HUES64 (cell line): Measurements from ENCODE around the gene IFT122.
"Not testable (repeated sequence)": the region's sequence is repeated elsewhere in the genome, so short reads cannot be mapped to it uniquely, and the experiment has no call there.

Source experiments
- H3K27ac ChIP-seq: 2 replicates; pipeline ENCODE4 v1.7.0; 2013; ENCODE audit warnings: low read depth, low read length, inconsistent platforms
- H3K27me3 ChIP-seq: 2 replicates; pipeline ENCODE4 v1.6.1; 2013; ENCODE audit warnings: mild to moderate bottlenecking, low read length; ENCODE audit not compliant: insufficient read depth
- H3K36me3 ChIP-seq: 2 replicates; pipeline ENCODE4 v1.6.1; 2013; ENCODE audit warnings: mild to moderate bottlenecking, low read length; ENCODE audit not compliant: insufficient read depth
- H3K4me1 ChIP-seq: 2 replicates; pipeline ENCODE4 v1.6.1; 2013; ENCODE audit warnings: mild to moderate bottlenecking, low read length, moderate library complexity; ENCODE audit not compliant: insufficient read depth
- H3K4me3 ChIP-seq: 2 replicates; pipeline ENCODE4 v1.5.1; 2013; ENCODE audit warnings: mild to moderate bottlenecking, low read length, moderate library complexity
- H3K9ac ChIP-seq: 2 replicates; pipeline ENCODE4 v1.6.1; 2013; ENCODE audit warnings: mild to moderate bottlenecking, low read depth, low read length
- H3K9me3 ChIP-seq: 2 replicates; pipeline ENCODE4 v1.6.1; 2013; ENCODE audit warnings: low read depth, low read length; ENCODE audit not compliant: insufficient read depth
- WGBS: fragments of 150-250, 120-280 bp; methylation state at CpG from one replicate; pipeline ENCODE4 v1.1.7; 2013; ENCODE audit warnings: missing lambda C conversion rate; 5-methylcytosine and 5-hydroxymethylcytosine counted together

The IFT122 gene

DNA sequence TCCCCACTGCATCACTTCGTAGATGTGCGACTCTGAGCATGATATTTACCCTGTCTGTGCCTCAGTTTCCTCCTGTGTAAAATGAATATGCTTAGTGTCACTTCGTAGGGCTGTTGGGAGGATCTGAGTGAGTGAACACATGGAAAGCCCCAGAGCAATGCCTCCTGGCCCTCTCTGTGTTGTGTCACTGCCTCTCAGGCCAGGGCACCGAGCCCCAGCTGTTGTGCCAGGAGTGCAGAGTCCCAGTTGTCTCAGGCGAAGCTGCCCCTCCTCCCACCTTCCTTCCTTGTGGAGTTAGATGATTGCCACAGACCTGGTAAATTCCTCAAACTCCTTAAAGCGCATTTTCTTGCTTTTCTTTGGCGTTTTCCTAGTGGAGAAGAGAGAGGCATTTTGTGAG lies 37.8 kb upstream of the IFT122 start:
- Histone ChIP-seq H3K4me3 (no peak overlapping the region), H3K36me3 (peaks cover 3% of the 10 kb centered on the region; the same call in 1 of the 2 replicates), H3K27me3 (no peaks in the 10 kb centered on the region), H3K9me3 (no peaks in the 10 kb centered on the region), H3K9ac (no peak overlapping the region), H3K27ac (no peak overlapping the region), H3K4me1 (0 out of 2 replicates have a peak, but pooled peaks cover 4% of the 10 kb centered on the region)
- WGBS = 92% methylated on average over 6 of the region's 7 CpGs

DNA sequence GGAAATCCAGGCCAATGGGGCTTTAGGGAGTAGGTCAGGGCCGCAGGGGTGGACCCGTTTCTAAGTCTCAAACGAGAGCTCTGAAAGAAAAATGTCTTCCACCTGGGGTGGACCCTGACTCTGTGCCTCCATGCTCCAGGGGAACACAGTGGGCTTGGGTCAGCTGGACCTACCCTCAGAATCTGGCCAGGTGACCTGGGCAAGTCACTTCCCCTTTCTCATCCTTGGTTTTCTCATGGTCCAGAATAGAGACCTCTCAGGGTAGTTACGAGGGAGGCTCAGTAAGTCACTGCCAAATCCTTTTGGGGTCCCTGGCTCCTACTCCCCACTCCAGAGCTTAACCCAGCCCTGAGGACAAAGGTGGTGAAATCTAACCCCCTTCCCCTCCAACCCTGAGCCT lies 37.4 kb upstream of the IFT122 start:
- WGBS = 95% methylated on average over 4 of the region's 4 CpGs
- Histone ChIP-seq H3K9me3 (no peaks in the 10 kb centered on the region), H3K27ac (no peak overlapping the region), H3K4me3 (no peak overlapping the region), H3K9ac (no peak overlapping the region), H3K27me3 (no peaks in the 10 kb centered on the region), H3K36me3 (peaks cover 1% of the 10 kb centered on the region; the same call in 1 of the 2 replicates), H3K4me1 (0 out of 2 replicates have a peak, but pooled peaks cover 4% of the 10 kb centered on the region)

DNA sequence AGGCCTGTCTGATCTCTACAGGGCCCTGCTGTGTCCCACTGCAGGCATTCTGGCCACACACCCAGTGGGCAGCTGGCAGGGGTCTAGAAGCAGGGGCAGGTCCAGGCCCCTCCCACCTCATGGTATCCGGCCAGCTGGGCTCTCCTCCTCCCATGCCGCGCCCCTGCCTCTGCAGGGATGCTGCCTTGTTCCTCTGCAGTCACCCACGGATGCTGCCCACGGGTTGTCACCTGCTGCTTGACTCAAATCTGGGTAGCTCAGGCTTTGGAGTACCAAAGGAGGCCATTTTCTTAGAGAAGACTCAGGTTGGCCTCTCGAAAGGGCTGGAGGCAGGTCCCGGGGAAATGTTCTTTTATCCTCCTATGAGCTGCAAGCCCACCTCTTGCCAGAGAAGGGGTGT lies 36.6 kb upstream of the IFT122 start:
- WGBS = 89% methylated on average over 7 of the region's 7 CpGs
- Histone ChIP-seq H3K27me3 (no peaks in the 10 kb centered on the region), H3K4me1 (no peaks in the 10 kb centered on the region), H3K9me3 (no peaks in the 10 kb centered on the region), H3K4me3 (no peak overlapping the region), H3K36me3 (no peaks in the 10 kb centered on the region), H3K27ac (no peak overlapping the region), H3K9ac (no peak overlapping the region)

GRCh38 chr3:129404130-129404529 lies 35.9 kb upstream of the IFT122 start:
- Histone ChIP-seq H3K4me3 (no peak overlapping the region), H3K4me1 (no peaks in the 10 kb centered on the region), H3K27ac (no peak overlapping the region), H3K9me3 (no peaks in the 10 kb centered on the region), H3K9ac (no peak overlapping the region), H3K36me3 (no peaks in the 10 kb centered on the region), H3K27me3 (no peaks in the 10 kb centered on the region)
- WGBS = 93% methylated on average over 7 of the region's 8 CpGs

DNA sequence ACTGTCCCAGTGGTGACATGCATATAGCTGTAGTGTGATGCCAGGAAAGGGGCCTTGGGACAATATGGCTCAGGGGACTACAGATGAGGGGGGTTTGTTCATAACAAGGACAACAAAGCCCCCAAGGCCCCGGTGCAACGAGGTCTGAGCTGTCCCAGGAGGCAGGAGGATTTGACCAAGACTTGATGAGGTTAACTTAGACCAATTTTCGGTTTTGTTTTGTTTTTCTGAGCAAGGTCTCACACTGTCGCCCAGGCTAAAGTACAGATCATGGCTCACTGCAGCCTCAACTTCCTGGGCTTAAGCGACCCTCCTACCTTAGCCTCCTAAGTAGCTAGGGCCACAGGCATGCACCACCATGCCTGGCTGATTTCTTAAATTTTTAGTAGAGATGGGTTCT lies 35.4 kb upstream of the IFT122 start:
- no peaks in the 10 kb centered on the region for H3K9me3 ChIP-seq
- no peaks in the 10 kb centered on the region for H3K36me3 ChIP-seq
- H3K4me1 ChIP-seq = no peaks in the 10 kb centered on the region
- 96% methylated on average over 5 of the region's 5 CpGs for WGBS
- no peaks in the 10 kb centered on the region for H3K27me3 ChIP-seq
- H3K9ac ChIP-seq = no peak overlapping the region
- H3K4me3 ChIP-seq = no peak overlapping the region
- no peak overlapping the region for H3K27ac ChIP-seq

- no peaks in the 10 kb centered on the region for H3K4me1 ChIP-seq
- no peak overlapping the region for H3K9ac ChIP-seq
- no peaks in the 10 kb centered on the region for H3K9me3 ChIP-seq
- H3K27ac ChIP-seq = no peak overlapping the region
- H3K36me3 ChIP-seq = no peaks in the 10 kb centered on the region
- H3K4me3 ChIP-seq = no peak overlapping the region
- WGBS = 95% methylated on average over 2 of the region's 2 CpGs
- H3K27me3 ChIP-seq = no peaks in the 10 kb centered on the region
Observed at GRCh38 chr3:129409541-129409940, 30.5 kb upstream of the IFT122 start.

DNA sequence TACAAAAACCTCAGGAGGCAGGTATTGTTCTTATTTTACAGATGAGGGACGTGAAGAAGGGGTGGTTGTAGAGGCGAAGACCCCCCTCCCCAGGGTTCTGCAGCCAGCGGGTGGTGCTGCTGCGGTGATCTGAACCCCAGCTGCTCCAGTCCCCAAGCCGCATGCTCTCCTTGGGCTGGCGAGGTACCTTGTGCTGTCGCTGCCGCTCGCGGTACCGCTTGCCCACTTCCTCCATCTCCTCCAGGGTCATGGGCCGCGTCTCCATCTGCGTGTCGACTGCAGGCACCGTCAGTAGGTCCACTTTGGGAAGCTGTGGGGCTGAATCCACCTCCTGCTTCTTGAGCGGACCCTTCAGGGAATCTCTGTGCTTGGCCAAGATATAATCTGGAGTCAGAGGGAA lies 29.1 kb upstream of the IFT122 start:
- Histone ChIP-seq H3K27ac (no peak overlapping the region), H3K4me3 (no peak overlapping the region), H3K36me3 (no peaks in the 10 kb centered on the region), H3K9ac (no peak overlapping the region), H3K9me3 (no peaks in the 10 kb centered on the region), H3K27me3 (no peaks in the 10 kb centered on the region), H3K4me1 (no peaks in the 10 kb centered on the region)
- 92% methylated on average over 17 of the region's 17 CpGs for WGBS

DNA sequence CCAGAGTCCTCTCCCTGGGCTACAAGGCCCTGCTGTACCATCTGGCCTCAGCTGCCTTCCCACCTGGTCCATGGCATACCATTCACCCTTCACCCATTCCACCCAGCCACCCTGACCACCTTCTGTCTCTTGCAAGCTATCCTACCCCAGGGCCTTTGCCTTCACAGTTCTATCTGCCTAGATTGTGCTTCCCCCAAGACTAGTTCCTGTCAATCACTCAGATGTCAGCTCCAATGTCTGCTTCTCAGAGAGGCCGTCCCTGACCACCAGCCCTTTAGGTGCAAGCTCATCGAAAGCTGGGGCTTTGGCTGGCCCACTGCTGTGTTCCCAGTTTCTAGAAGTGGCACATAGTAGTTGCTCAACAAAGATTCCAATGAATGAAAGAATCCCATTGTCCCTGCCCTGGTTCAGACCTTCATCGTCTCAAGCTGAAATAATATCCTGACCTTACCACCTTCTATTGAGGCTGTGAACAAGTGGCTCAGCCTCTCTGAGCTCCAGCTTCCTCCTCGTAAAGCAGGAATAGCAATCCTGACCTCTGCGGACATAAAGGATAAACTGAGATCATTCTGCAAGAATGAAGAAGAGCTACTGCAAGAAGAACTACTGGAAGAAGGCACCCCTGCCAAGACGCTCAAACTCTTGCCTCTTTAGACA lies 27.4 kb upstream of the IFT122 start:
- Histone ChIP-seq H3K36me3 (no peaks in the 10 kb centered on the region), H3K9ac (no peak overlapping the region), H3K27me3 (no peaks in the 10 kb centered on the region), H3K9me3 (no peaks in the 10 kb centered on the region), H3K27ac (no peak overlapping the region), H3K4me1 (no peaks in the 10 kb centered on the region), H3K4me3 (no peak overlapping the region)
- 89% methylated on average over 6 of the region's 6 CpGs for WGBS

GRCh38 chr3:129413238-129413637 lies 26.8 kb upstream of the IFT122 start:
- H3K4me1 ChIP-seq, H3K27me3 ChIP-seq, H3K36me3 ChIP-seq, H3K9ac ChIP-seq, H3K27ac ChIP-seq, H3K4me3 ChIP-seq, H3K9me3 ChIP-seq: not testable (repeated sequence)
- 72% methylated on average over 3 of the region's 3 CpGs for WGBS

DNA sequence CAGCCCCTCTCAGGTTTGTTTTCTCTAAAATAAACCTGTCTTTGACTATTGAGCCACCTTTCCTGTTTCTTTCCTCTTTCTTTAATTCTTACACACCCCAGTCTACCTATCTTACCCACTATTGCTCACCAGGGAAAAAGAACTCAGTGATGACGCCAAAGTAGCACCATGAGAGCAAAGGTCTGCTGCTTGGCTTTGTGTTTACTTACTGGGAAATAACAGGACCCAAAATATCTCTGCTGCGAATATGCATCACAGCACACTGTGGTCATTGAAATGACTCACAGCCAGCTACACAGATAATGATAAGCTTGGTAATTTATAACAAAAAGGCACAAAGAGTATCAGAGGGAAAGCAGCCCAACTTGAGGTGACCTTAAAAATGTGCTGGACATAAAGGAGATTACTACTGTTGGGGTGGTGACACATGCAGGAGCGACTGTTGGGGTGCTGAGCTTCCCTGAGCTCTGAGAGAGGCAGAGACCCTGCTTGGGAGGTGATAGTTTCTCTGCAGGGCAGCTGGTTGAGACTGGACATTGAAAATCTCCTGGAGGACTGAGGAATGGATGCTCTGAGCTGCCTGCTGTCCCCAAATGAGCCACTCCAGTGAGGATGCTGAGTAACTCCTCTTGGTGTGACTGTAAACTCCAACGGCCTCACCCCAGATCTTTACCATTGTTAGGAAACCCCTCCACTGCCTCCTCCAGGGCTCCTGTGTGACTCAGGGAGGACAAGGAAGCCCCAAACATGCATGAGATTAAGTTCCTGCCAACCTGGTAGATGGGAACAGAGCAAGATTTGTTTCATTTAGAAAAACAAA lies 26.1 kb upstream of the IFT122 start:
- Histone ChIP-seq H3K4me3 (no peak overlapping the region), H3K9ac (no peak overlapping the region), H3K9me3 (no peaks in the 10 kb centered on the region), H3K4me1 (peaks cover 5% of the 10 kb centered on the region; the same call in 1 of the 2 replicates), H3K27ac (no peak overlapping the region), H3K27me3 (no peaks in the 10 kb centered on the region), H3K36me3 (no peaks in the 10 kb centered on the region)
- 81% methylated on average over 4 of the region's 4 CpGs for WGBS

GRCh38 chr3:129415378-129415777 lies 24.6 kb upstream of the IFT122 start:
- Histone ChIP-seq H3K36me3 (no peaks in the 10 kb centered on the region), H3K4me3 (no peak overlapping the region), H3K27me3 (no peaks in the 10 kb centered on the region), H3K4me1 (peaks cover 5% of the 10 kb centered on the region; the same call in 1 of the 2 replicates), H3K9me3 (no peaks in the 10 kb centered on the region), H3K27ac (no peak overlapping the region), H3K9ac (no peak overlapping the region)
- 90% methylated on average over 3 of the region's 3 CpGs for WGBS
